Peyer's patch (tissue), 4 donors: ENCODE data around the gene MAP3K3. TPM values are rescaled to one million over a fixed set of nuclear protein-coding genes. Genes with fewer than 3 reads are reported as not detected.

ENCODE experiments used
- DNase-seq, 3 donors: peaks; one replicate each; pipeline ENCODE4 v3.0.0-alpha.2; 2017 to 2019
- H3K27ac ChIP-seq, 4 donors: fragments of 200-600 bp; sonication (generic); one replicate each; pipeline ENCODE4 v1.5.1; 2016 to 2019
- H3K27me3 ChIP-seq, 2 donors: fragments of 200-600 bp; sonication (generic); one replicate each; pipeline ENCODE4 v1.5.1; 2019
- H3K36me3 ChIP-seq, 3 donors: fragments of 200-600 bp; sonication (generic); one replicate each; pipeline ENCODE4 v1.5.1; 2016 to 2019
- H3K4me1 ChIP-seq, 4 donors: fragments of 200-600 bp; sonication (generic); one replicate each; pipeline ENCODE4 v1.5.1; 2016 to 2019
- H3K4me3 ChIP-seq, 4 donors: fragments of 200-600 bp; sonication (generic); 1 replicate in 3 of 4; 2 replicates in 1 of 4; pipeline ENCODE4 v1.5.1; 2016 to 2019; ENCODE audit warnings: mild to moderate bottlenecking in 1 of 4
- H3K9me3 ChIP-seq, 4 donors: fragments of 200-600 bp; sonication (generic); one replicate each; pipeline ENCODE4 v1.5.1; 2016 to 2019; ENCODE audit warnings: mild to moderate bottlenecking in 1 of 4
- CTCF ChIP-seq, 6 experiments: fragments of 450-650 bp in 4 of 6; fragments of 200-600 bp in 2 of 6; sonication (generic) in 1 of 6; IDR thresholded peaks; one replicate each; pipeline ENCODE4 v1.5.1; 2017 to 2019; ENCODE audit warnings: antibody characterized with exemption in 6 of 6, mild to moderate bottlenecking in 3 of 6, moderate library complexity in 1 of 6
- POLR2A ChIP-seq, 2 donors: fragments of 450-650 bp; IDR thresholded peaks; one replicate each; pipeline ENCODE4 v1.5.1; 2017; ENCODE audit warnings: antibody characterized with exemption in 2 of 2, mild to moderate bottlenecking in 2 of 2, moderate library complexity in 2 of 2
- total RNA-seq, 4 donors: library from RNA; depleted of rRNA; stranded (reverse); fragments of >200 nt; gene quantifications; one replicate each; pipeline ENCODE4 v1.1.0, GENCODE V29; 2016

The MAP3K3 gene
- total RNA-seq, 4 donors from 2014 or later, result 17.3 to 61.9 (median 39.2) TPM

GRCh38 chr17:63635787-63636186 lies 13.6 kb downstream of the MAP3K3 start:
- Histone ChIP-seq H3K36me3 (peaks cover 0 to 26% (median 0%) of the 10 kb centered on the region in 3 donors), H3K4me3 (no peak overlapping the region), H3K9me3 (no peaks in the 10 kb centered on the region), H3K27ac (no peak overlapping the region), H3K4me1 (no peaks in the 10 kb centered on the region), H3K27me3 (no peaks in the 10 kb centered on the region)
- no peak for TF ChIP-seq POLR2A (IDR thresholded peaks at IDR 0.05)
- TF ChIP-seq CTCF (IDR thresholded peaks at IDR 0.05), result no peak
- no peak for DNase-seq

- TF ChIP-seq POLR2A (IDR thresholded peaks at IDR 0.05) (no peak), CTCF (IDR thresholded peaks at IDR 0.05) (no peak)
- H3K27ac ChIP-seq, result no peak overlapping the region
- H3K9me3 ChIP-seq, result no peaks in the 10 kb centered on the region
- H3K36me3 ChIP-seq, result peaks cover 0 to 18% (median 0%) of the 10 kb centered on the region in 3 donors
- no peaks in the 10 kb centered on the region for H3K4me1 ChIP-seq
- no peak overlapping the region for H3K4me3 ChIP-seq
- no peak for DNase-seq
- no peaks in the 10 kb centered on the region for H3K27me3 ChIP-seq
Measured at GRCh38 chr17:63639125-63639524, 16.9 kb downstream of the MAP3K3 start.

- H3K27ac ChIP-seq, result no peak overlapping the region
Measured at GRCh38 chr17:63640038-63640437, 17.8 kb downstream of the MAP3K3 start.

GRCh38 chr17:63641692-63642448 lies 19.7 kb downstream of the MAP3K3 start:
- no peak overlapping the region for H3K4me3 ChIP-seq
- H3K9me3 ChIP-seq, result no peaks in the 10 kb centered on the region
- H3K27ac ChIP-seq, result no peak overlapping the region
- H3K27me3 ChIP-seq, result no peaks in the 10 kb centered on the region
- H3K4me1 ChIP-seq, result no peaks in the 10 kb centered on the region
- TF ChIP-seq CTCF (IDR thresholded peaks at IDR 0.05) (no peak), POLR2A (IDR thresholded peaks at IDR 0.05) (no peak)
- peaks cover 0 to 8% (median 0%) of the 10 kb centered on the region in 3 donors for H3K36me3 ChIP-seq
- DNase-seq, result no peak

More at GRCh38 chr17:63640038-63640437, 17.8 kb downstream of the MAP3K3 start:
- Histone ChIP-seq H3K36me3 (peaks cover 0 to 18% (median 0%) of the 10 kb centered on the region in 3 donors), H3K9me3 (no peaks in the 10 kb centered on the region), H3K4me1 (no peaks in the 10 kb centered on the region), H3K4me3 (no peak overlapping the region), H3K27me3 (no peaks in the 10 kb centered on the region)
- TF ChIP-seq CTCF (IDR thresholded peaks at IDR 0.05) (no peak), POLR2A (IDR thresholded peaks at IDR 0.05) (no peak)
- no peak for DNase-seq

GRCh38 chr17:63644846-63645245 lies 22.6 kb downstream of the MAP3K3 start:
- H3K9me3 ChIP-seq, result no peaks in the 10 kb centered on the region
- peaks cover 0 to 9% (median 0%) of the 10 kb centered on the region in 3 donors for H3K36me3 ChIP-seq
- no peak for DNase-seq
- no peak for TF ChIP-seq CTCF (IDR thresholded peaks at IDR 0.05)
- TF ChIP-seq POLR2A (IDR thresholded peaks at IDR 0.05), result no peak
- H3K4me3 ChIP-seq, result no peak overlapping the region
- H3K4me1 ChIP-seq, result no peaks in the 10 kb centered on the region
- no peak overlapping the region for H3K27ac ChIP-seq
- no peaks in the 10 kb centered on the region for H3K27me3 ChIP-seq
